ENCODE data around the gene CD69.
"Not testable (repeated sequence)": the region's sequence is repeated elsewhere in the genome, so short reads cannot be mapped to it uniquely, and the experiment has no call there.

Gene CD69

DNA sequence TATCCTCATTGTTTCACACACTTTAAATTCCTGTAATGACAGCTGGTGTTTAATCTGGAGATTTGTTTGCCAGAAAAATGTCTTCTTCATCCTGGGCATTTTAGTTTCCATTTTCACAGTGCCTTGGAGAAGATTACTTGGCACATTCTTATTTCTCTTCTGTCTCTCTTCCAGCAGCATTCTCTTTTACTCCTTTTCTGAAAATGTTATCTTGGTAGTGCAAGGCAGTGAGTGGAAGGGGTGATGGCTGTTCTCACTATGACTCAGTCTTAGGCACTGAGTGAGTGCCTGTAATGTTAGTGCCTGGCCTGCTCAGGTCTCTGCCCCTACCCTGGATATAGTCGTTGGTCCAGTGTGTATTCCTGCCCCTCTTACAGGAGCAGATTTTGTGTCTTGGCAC is 40.9 kb downstream of the CD69 start:
- DNase-seq (ENCODE audit: low spot score): no peak

DNA sequence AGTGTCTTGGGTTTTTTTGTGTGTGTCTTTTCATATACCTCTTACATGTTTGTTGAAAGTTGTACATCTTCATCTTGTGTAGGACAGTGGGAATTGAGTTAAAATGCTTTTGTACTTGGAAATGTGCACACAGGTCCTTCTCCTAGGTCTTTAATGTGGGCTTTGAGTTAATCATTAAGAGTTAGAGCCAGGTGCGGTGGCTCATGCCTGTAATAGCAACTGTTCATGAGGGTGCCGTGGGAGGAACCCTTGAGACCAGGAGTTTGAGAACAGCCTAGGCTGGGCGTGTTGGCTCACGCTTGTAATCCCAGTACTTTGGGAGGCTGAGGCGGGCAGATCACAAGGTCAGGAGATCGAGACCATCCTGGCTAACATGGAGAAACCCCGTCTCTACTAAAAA is 41.7 kb downstream of the CD69 start:
- no peak for DNase-seq (ENCODE audit: low spot score)

GRCh38 chr12:9717070-9717925 is 43.4 kb downstream of the CD69 start:
- no peak for DNase-seq (ENCODE audit: low spot score)

DNA sequence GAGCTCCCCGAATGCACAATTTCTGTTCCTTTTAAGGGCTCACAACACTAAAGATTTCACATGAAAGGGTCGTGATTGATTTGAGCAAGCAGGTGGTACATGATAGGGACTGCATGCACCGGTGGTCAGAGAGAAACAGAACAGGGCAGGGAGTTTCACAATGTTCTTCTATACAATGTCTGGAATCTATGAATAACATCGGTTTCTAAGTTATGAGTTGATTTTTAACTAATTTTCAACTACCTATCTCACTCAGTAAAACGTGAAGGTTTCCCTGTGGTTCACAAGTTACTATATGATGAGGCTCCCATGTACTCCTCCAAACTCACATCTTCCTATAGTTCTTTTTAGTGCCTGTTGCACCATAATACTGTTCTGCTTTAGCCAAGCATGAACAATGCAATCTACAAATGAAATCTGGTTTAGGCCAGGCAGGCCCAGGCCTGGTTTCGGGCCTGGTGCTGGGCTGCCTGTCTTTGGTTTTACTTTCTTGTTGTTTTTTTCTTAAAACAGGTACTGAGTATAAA is 47.6 kb downstream of the CD69 start:
- not testable (repeated sequence) for DNase-seq (ENCODE audit: low spot score)

DNA sequence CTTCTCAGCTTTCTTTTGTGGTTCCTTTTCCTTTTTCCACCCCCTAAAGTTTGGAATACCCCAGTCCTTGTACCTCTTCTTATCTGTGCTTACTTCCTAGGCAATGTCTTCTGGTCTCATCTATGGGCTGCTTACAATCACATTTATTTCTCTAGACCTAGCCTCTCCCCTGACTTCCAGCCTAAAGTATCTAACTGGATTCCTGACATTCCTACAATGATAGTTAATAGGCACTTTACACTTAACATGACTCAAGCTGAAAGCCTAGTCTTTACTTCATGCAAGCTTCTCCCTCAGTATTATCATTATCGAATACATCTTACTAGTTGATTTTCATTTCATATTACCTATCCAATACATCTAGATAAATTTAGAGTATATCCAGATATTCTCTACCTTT is 49.0 kb downstream of the CD69 start:
- peak; percentile 31 for DNase-seq (ENCODE audit: low spot score)

GRCh38 chr12:9710584-9711375 is 49.9 kb downstream of the CD69 start:
- no peak for DNase-seq (ENCODE audit: low spot score)

GRCh38 chr12:9708853-9709252 is 51.8 kb downstream of the CD69 start:
- no peak for DNase-seq (ENCODE audit: low spot score)

DNA sequence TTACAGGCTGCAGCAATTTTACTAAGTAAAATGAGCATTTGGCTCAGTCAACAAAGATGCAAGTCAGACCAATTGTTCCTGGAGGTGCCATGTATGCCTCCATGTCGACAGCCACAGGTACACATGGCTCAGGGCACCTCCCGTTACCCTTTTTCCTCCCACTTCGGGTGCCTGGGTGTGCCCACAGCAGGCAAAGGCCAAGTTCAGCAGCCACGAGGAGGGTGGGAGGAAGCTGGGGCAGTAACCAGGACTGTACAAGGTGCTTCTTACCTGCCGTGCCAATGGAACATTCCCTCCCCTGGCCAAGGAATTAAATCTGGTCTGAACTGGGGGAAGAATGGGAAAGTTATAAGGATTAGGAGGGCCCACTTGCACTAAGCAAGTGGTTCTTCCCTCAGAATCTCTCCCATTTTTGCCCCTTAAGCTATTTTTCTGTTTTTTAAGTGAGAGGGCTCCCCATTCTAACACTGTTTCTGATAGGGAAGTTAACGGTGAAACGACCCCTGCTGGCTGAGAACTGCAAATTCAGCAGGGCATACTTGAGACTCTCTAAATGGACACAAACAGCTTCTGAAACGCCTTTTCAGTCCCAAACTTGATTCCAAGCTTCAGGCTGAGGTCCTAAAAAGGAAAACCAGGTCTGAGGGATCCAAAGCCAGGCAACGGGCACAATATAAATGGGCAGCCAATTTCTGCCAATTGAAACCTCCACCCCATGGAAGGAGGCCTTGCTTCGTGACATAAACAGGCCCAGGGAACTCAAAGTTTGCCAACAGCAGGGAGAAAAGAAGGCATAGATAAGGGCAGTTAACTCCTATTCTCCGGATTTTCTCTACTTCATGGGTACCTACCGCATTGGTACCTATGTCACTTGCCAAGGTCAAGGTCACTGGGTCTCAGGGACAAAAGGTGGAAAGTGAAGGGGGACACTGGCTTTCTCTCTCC is 52.6 kb downstream of the CD69 start:
- DNase-seq (ENCODE audit: low spot score): peak; percentile 56

GRCh38 chr12:9707356-9707755 is 53.3 kb downstream of the CD69 start:
- no peak for DNase-seq (ENCODE audit: low spot score)

- no peak for DNase-seq (ENCODE audit: low spot score)
Measured at GRCh38 chr12:9706086-9706685, 54.5 kb downstream of the CD69 start.

DNA sequence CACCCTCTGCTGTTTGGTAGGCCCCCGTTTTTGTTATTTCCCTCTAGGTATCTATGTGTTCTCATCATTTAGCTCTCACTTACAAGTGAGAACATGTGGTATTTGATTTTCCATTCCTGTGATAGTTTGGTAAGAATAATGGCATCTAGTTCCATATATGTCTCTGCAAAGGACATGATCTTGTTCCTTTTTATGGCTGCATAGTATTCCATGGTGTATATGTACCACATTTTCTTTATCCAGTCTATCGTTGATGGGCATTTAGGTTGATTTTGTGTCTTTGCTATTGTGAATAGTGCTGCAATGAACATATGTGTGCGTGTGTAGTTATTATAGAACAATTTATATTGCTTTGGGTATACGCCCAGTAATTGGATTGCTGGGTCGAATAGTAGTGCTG is 56.1 kb downstream of the CD69 start:
- DNase-seq (ENCODE audit: low spot score): not testable (repeated sequence)

Measured in AG08395 (cell line).